ENCODE results near the gene TMEM213.

Gene TMEM213

DNA sequence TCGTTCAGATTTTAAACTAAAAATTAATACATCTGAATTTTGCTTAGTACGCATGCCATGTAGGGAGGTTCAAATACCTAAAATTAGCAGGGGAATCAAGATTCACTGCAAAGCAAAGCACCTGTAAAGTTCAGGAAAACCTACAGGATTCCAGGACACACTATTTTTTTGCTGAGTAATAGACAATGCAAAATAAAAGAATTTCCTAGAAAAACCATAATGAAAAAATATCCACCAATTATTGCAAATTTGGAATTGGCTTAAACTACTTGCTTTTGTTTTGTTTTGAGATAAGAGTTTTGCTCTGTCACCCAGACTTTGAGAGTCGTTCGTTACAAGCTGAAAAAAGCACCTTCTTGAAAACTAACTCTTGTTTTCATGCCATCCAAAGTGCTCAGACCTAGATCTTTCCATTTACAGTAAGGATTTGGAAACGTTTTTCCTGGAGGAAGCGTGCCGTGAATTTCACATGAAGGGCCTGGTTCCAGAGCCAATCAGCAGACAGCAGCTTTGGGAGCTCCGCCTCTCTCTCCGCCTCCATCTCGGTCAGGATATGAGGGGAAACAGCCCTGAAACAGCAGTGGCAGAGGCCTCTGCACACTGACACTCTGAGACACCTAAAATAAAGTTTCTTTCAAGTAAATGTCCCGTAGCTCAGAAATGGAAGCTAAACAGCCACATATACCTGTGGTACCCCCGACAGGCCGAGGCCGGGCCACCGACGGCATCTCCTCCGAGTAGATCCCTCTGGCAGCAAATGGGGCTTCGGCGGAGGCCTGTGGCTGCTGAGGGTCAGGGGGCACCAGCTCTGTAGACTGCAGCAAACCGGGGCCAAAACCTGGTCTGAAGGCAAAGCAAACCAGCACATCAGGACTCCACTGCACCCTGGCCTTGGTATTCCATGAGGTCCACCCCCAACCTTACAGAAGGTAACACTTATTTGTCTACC lies 46.1 kb downstream of the TMEM213 start:
- DNase-seq: no peak

DNA sequence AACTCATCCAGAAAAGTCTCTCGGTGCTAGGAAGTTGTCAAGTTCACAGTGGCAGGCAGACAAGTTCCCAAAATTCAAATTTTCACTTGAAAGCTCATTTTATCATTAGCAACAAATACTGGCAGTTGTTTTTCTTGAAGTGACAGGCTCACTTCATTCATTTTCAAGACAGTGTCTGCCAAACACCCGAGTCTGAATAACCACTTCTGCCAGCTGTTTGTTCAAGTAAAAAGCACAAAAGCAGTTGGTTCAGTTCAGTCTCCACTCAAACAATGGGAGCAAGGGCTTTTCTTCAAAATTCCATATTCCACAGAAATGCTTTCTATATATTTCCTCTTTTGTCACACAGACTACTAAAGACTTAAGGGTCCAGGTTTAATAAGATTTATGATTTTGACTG lies 47.9 kb downstream of the TMEM213 start:
- no peak for DNase-seq

DNA sequence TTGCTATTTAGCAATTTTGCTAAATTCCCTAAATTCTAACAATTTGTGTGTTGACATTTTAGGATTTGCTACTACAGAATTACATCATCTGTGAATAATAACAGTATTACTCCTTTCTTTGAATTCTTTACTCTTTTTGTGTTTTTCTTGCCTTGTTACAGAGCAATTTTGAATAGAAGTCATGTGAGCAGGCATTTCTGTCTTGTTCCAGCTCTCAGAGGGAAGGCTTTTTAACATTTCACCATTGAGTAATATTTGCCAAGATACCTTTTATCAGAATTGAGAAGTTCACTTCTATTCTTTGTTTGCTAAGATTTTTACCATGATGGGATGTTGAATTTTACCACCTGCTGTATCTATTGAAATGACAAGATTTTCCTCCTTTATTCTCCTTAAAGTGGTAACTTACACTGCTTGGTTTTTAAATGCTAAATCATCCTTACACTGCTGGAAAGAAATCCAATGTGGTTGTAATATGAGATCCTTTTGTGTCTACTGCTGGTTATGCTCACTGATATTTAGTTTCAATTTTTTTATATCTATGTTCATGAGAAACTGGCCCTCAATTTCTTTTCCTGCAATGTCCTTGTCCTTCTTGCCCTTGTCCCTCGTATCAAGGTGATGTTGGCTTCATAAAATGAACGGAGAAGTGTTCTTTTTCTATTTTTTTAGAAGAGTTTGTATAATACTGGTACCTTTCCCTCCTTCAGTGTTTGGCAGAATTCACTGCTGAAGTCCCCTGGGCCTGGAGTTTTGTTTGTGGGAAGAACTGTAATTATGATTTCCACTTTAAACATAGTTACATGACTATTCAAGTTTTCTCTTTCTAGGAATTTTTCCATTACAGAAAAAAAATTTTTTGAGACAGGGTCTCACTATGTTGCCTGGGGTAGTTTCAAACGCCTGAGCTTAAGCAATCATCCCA lies 50.5 kb downstream of the TMEM213 start:
- no peak for DNase-seq

DNA sequence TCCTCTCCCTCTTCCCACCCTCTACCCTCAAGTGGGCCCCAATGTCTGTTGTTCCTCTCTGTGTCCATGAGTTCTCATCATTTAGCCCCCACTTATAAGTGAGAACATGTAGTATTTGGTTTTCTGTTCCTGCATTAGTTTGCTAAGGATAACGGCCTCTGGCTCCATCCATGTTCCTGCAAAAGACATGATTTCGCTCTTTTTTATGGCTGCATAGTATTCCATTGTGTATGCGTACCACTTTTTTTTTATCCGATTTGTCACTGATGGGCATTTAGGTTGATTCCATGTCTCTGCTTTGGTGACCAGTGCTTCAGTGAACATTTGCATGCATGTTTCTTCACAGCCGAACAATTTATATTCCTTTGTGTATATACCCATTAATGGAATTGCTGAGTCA lies 51.9 kb downstream of the TMEM213 start:
- DNase-seq: no peak

- DNase-seq: no peak
Observed at GRCh38 chr7:138852469-138852868, 54.7 kb downstream of the TMEM213 start.

DNA sequence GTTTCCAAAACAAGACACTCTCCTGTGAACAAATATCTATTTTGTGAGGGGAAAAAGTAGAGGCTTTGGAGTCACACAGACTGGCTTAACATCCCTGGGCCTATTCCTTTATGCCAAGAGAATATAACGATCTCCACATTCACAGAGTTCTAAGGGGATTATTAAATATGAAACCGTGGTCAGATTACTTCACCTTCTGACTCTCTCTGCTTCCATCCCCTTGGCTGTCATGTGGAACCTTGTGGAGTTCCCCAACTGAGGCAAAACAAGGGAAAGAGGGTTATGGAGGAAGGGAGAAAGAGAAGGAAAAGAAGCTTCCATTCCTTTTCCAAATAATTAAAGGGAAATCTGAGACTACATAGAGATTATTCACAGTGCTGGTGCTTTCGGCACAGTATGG lies 55.7 kb downstream of the TMEM213 start:
- DNase-seq: no peak

DNA sequence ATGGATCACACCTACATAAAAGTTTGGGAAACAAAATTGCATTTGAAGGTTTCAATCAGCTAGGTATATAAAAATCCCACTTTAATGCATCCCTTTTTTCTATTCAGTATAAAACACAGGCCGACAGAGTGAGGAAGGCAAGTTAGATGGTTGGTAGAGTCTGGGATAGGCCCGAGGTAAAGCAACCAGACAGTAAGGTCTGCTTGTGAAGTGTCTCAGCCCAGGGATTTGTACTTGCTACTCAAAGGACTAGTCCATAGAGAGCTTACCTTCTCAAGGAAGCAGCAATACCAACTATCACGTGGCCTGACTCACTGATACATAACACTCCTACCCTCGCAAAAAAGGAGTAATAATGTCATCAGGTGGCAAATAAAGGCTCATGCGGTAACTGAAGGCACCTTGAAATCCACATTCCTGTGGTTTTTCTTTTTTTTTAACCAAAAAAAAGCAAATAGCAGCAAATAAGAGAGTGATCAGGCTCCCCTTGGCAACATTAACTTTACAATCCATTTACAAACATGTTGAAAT lies 56.4 kb downstream of the TMEM213 start:
- no peak for DNase-seq

- DNase-seq: no peak
Observed at GRCh38 chr7:138857728-138858127, 59.9 kb downstream of the TMEM213 start.

DNA sequence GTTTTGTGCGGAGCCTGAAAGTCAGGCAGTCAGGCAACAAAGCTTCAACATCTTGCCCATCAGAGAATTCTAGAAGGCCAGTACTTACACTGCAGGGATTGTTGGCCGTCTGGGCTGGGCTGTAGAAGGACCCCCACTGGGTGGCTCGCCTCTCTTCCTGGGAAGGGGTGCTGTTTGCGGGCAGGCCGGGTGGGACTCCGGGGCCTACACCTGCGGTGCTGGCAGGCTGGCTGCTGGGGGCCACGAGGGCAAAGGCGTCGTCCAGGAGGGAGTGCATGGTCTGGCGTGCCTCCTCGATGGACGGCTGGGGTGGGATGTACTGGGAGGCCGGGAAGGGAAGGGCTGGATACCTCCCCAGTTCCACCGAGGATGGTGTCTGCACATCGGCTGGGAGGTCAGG lies 63.3 kb downstream of the TMEM213 start:
- no peak for DNase-seq

- no peak for DNase-seq
Observed at GRCh38 chr7:138863931-138864330, 66.1 kb downstream of the TMEM213 start.

- DNase-seq: no peak
Observed at GRCh38 chr7:138864667-138865066, 66.9 kb downstream of the TMEM213 start.

- DNase-seq: no peak
Observed at GRCh38 chr7:138865843-138866242, 68.0 kb downstream of the TMEM213 start.

DNA sequence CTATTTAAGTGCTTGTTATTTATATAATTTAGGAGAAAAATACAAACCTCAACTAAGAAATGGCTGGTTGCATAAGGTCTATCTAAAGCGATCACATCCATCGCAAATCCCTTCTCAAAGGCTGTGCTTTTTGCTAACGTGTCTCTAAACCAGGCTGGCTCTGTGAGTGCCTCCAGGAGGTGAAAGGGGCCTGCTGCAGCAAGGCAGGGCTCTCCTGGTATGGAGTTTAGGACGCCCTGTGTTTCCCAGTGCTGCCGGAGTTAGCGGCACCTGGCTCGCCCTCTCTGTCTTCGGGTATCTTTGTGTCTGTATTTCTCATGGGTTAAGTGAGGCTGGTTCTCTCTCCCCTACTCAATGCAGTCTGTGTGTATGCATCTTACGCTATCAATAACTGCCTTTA lies 68.6 kb downstream of the TMEM213 start:
- DNase-seq: no peak

DNA sequence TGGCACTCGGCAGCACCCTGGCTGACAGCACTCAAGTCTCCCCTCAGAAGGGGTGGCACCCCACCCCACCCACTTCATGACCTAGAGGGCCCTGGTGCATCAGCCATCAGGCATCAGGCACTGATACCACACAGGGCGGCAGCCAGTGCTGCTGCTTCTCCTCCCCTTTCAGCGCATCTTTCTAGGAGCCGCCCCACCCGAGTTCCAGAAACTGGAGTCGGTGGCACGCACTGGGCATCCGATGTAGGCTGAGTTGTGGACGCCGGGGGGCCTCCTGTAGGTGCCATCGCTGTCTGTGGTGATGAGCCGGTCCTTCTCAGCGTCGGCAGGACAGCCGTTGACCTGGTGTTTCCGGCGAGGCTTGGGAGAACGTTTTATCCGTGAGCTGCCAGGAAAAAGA lies 70.0 kb downstream of the TMEM213 start:
- DNase-seq: no peak

DNA sequence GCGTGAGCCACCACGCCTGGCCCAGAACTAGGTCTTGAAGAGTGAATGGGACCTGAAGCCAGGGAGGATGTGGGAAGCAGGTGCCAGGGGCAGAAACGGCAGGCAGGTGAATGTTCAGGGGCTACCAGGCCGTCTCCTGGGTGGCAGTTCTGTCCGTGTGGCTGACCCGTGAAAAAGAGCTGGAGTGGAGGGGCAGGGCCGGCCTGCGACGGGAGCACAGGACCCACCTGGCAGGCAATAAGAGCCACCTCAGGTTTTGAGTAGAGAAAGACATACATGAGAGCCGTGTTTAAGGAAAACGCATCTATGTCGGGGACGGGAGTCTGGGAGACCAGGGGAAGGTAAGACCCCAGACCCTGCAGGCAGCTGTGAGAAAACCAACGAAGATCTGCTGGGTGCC lies 70.9 kb downstream of the TMEM213 start:
- DNase-seq: no peak

DNA sequence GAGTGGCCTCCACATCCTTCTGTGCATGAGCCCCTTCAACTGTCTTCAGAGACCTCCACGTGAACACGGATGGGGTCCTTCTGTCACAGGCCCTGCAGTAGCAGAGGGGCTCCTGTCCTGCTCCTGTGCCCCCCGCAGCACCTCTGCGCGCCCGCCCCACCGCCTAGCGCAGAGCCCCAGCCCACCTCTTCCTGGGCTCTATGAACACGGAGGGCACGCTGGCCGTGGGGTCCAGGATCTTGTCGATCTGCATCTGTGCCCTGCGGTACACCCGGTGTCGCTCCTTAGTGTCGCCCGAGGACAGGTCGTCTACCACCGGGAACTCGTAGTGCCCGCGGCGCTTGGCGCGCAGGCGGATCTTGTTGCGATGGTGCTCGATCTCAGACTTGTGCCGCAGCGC lies 71.6 kb downstream of the TMEM213 start:
- no peak for DNase-seq

GRCh38 chr7:138871065-138871813 lies 73.4 kb downstream of the TMEM213 start:
- DNase-seq: no peak

DNA sequence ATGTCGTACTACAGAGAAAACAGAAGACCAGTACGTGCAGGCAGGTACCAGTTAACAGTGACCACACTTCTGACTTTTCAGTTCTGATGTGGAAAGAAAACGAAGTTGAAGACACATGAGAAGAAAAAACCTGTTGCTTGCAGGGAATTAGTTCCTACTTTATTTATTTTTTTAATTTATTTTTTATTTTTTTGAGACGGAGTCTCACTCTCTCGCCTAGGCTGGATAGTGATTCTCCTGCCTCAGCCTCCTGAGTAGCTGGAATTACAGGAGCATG lies 74.0 kb downstream of the TMEM213 start:
- no peak for DNase-seq

- no peak for DNase-seq
Observed at GRCh38 chr7:138872576-138872975, 74.8 kb downstream of the TMEM213 start.

DNA sequence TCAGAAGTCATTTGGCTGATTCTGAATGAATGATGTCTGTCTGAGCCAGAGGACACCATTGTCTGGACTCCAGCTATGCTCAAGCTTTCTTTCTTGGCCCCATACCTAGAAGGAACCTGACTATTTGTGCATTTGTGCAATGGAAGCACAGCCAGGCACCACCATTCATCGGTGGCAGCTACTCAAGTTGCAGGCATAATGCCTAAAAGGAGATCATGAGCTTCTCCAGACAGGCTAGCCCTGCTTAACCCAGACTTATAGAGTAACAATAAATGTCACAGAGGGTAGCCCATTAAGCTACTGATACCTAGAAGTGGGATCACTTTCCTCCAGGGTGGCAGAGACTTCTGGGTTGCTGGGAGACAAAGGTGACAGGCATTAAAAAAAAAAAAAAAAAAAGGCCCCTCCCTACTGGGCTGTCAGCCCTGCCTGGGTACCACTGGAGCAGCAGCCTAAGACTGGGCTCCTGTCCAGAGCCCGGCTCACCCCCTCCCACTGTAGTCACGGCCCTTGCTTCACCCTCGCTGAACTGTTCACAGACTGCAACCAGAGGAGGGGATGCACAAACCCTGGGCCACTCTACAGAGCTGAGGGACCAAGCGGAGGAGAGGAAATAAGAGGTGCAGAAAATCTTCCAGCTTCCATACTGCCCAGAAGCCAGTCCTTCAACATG lies 75.6 kb downstream of the TMEM213 start:
- DNase-seq: no peak

GRCh38 chr7:138875794-138876193 lies 78.0 kb downstream of the TMEM213 start:
- no peak for DNase-seq

- no peak for DNase-seq
Observed at GRCh38 chr7:138876326-138876725, 78.5 kb downstream of the TMEM213 start.

- no peak for DNase-seq
Observed at GRCh38 chr7:138878051-138878450, 80.3 kb downstream of the TMEM213 start.

All from NCI-H1417 treated with DMSO at 0.1 percent for 48 hours (cell line).